ENCODE results near the gene CCAR1.
"Not testable (repeated sequence)": the region's sequence is repeated elsewhere in the genome, so short reads cannot be mapped to it uniquely, and the experiment has no call there.

The CCAR1 gene

DNA sequence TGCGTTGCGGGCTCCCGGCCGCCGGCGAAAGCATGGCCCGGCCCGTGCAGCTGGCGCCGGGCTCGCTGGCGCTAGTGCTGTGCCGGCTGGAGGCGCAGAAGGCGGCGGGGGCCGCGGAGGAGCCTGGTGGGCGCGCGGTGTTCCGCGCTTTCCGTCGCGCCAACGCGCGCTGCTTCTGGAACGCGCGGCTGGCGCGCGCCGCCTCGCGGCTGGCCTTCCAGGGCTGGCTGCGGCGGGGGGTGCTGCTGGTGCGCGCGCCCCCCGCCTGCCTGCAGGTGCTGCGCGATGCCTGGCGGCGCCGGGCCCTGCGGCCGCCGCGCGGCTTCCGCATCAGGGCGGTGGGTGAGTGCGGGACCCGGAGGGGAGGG lies 106.5 kb downstream of the CCAR1 start:
- not testable (repeated sequence) for DNase-seq (ENCODE audit: extremely low read depth in 1 of 2, low read depth in 1 of 2)

DNA sequence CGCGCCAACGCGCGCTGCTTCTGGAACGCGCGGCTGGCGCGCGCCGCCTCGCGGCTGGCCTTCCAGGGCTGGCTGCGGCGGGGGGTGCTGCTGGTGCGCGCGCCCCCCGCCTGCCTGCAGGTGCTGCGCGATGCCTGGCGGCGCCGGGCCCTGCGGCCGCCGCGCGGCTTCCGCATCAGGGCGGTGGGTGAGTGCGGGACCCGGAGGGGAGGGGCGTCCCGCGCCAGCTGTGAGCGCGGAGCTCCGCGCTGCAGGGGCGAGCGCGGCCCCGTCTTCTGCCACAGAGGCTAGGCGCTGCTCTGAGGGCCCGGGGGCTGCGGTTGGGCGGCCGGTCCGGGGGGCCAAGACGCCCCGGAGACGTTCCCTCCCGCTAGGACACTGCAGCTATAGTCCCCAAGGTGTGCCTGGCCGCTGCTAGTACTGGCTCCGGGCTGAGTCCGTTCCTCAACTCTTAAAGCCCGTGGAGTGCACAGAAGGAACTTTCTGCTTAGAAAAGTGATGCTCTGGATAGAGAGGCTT lies 107.1 kb downstream of the CCAR1 start:
- peak in 1 of 2 donors; percentile 1 for DNase-seq (ENCODE audit: extremely low read depth in 1 of 2, low read depth in 1 of 2)

DNA sequence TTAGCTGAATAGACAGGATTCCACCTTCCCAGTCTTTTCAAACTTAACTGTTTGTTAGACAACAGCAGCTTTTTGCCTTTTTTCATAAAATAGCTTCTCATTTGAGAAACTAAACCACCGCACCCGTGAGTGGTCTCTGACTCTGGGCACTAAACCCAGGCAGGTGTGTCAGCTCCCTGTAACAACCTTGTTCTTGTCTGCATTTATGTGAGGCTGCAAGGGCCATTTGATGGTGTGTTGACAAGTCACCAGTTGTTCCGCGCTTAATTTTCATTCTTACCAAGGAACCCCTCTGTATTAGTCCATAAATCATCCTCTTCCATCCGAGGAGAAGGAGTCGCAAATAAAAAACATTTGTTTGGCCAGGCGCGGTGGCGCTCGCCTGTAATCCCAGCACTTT lies 107.8 kb downstream of the CCAR1 start:
- DNase-seq (ENCODE audit: extremely low read depth in 1 of 2, low read depth in 1 of 2), result no peak

DNA sequence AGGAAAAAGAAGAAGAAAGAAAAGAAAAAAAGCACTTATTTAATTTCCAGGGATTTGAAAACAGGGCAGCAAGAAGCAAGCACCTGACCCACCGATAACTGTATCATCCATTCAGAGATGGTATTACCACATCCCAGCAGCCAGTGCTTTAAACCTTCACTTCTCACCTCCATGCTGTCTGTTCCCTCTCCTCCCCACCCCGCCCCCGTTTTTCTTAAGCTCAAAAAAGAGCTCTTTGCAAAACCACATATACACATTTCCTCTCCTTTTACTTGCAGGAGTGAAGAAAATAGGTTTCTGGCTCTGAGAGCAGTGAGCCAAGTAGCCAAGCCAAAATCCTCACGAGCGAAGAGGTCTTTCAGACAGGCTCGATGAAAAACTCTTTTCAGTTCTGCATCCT lies 108.5 kb downstream of the CCAR1 start:
- DNase-seq (ENCODE audit: extremely low read depth in 1 of 2, low read depth in 1 of 2), result no peak

DNA sequence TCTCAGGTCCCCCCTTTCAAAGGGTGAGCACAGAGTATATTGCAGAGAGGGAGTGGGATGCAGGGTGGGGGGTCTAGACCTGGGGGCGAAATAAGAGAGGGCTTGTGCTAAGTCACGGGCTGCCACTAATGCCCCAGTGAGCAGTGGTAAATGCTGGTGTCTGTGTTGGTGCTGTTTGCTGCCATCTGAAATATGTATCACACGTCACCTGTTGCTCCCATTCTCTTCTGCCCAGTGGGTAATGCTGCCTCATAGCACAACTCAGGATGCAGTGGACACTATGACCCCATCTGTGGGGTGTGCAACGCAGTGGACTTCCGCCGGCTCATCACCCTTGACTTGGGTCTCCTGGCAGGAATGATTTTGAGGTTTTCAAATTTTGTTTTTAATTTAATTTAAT lies 108.9 kb downstream of the CCAR1 start:
- no peak for DNase-seq (ENCODE audit: extremely low read depth in 1 of 2, low read depth in 1 of 2)

DNA sequence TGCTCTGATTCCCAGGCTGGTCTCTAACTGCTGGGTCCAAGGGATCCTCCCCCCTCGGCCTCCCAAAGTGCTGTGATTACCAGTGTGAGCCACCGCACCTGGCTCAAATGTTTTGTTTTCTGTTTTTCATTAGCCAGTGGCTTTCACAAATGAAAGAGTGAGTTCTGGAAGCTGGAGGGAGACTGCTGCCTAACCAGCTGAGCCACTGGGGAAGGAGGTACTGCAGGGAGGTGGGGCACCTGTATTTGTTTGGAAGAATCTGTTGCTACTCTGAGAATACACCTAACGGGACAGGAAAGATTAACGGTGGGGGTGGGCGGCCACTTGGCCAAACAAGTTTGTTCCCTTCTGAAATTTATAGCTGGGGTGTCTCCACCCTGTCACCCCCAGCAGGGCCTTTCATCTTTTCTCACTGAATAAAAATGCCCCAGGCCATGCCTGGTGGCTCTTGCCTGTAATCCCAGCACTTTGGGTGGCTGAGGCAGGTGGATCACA lies 111.0 kb downstream of the CCAR1 start:
- DNase-seq (ENCODE audit: extremely low read depth in 1 of 2, low read depth in 1 of 2), result no peak

DNA sequence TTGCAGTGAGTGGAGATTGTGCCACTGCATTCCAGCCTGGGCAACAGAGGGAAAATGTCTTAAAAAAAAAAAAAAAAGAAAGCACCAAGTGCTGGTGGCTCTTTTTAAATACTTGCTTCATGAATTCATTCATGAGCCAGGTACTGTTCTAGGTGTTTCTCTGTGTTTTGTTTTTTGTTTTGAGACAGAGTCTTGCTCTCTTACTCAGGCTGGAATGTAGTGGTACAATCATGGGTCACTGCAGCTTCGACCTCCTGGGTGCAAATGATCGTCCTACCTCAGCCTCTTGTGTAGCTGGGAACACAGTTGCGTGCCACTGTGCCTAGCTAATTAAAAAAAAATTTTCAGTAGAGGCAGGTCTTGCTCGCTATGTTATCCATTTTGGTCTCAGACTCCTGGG lies 111.6 kb downstream of the CCAR1 start:
- no peak for DNase-seq (ENCODE audit: extremely low read depth in 1 of 2, low read depth in 1 of 2)

DNA sequence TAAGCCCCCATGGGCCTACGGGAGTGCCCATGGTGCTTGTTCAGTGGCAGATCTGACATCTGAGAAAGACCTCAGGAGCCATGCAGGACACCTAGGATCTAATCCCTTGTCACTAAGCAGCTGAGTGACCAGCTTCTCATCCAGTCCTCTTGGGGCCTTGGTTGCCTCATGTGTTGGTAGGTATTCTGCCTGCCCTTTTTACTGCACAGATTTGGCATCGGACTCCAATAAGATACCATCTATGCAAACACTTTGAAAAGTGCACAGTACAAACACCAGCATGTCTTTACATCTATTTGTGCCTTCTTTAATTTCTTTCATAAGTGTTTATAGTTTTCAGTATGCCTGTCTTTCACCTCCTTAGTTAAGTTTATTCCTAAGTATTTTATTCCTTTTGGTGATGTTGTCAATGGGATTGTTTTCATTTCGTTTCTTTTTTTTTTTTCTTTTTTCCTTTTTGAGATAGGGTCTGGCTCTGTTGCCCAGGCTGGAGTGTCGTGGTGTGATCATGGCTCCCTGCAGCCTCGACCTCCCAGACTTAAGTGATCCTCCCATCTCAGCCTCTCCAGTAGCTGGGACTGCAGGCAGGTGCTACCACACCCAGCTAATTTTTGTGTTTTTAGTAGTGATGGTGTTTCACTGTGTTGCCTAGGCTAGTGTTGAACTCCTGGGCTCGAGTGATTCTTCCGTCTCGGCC lies 116.7 kb downstream of the CCAR1 start:
- DNase-seq (ENCODE audit: extremely low read depth in 1 of 2, low read depth in 1 of 2), result no peak

- DNase-seq (ENCODE audit: extremely low read depth in 1 of 2, low read depth in 1 of 2), result not testable (repeated sequence)
Observed at GRCh38 chr10:68840650-68841049, 119.6 kb downstream of the CCAR1 start.

All from activated CD8-positive, alpha-beta memory T cell treated with anti-CD3 and anti-CD28 coated beads for 1 hour (primary cell).